Natural killer cell (primary cell): ENCODE measurements around the gene RFXAP. TPM values are rescaled to one million over a fixed set of nuclear protein-coding genes. Genes with fewer than 3 reads are reported as not detected.

ENCODE experiments used
- total RNA-seq, 4 donors: library from RNA; stranded (reverse); fragments of 120-200 nt in 1 of 4; gene quantifications; one replicate each; pipeline versions ENCODE4 v1.2.3 to v1.2.4, GENCODE V29; 2013 to 2022

Gene RFXAP
- total RNA-seq, 3 donors from 2014 or later (not counting 1 experiment from before 2014, with no cell fraction given) = 6.0 to 13.3 (median 11.3) TPM

Other genes starting within 250 kb of the RFXAP start
- not detected for gene SERTM1, start 145.2 kb upstream of the RFXAP start, total RNA-seq
- gene SMAD9, start 101.0 kb downstream of the RFXAP start, total RNA-seq = not detected
- gene ALG5, start 180.1 kb downstream of the RFXAP start, total RNA-seq = 10 to 100 TPM; 20.2 to 25.0 (median 24.5) TPM
- gene EXOSC8, start 181.6 kb downstream of the RFXAP start, total RNA-seq = 10 to 100 TPM; 34.3 to 43.8 (median 42.0) TPM
- 10 to 100 TPM; 59.8 to 84.7 (median 64.6) TPM for gene SUPT20H, start 240.5 kb downstream of the RFXAP start, total RNA-seq